Suprapubic skin (tissue), 3 donors: Measurements from ENCODE around the gene ABHD2.

Experiments used
- POLR2A ChIP-seq, 2 donors: fragments of 450-650 bp; IDR thresholded peaks; one replicate each; pipeline ENCODE4 v1.6.1; 2017; ENCODE audit warnings: antibody characterized with exemption in 2 of 2, mild to moderate bottlenecking in 2 of 2, moderate library complexity in 2 of 2
- TF ChIP-seq, protein P1 (sequence below), 2 donors: fragments of 200-600 bp in 1 of 2; fragments of 450-650 bp in 1 of 2; sonication (generic) in 1 of 2; IDR thresholded peaks; one replicate each; pipeline ENCODE4 v1.5.1; 2016 to 2019; ENCODE audit warnings: antibody characterized with exemption in 2 of 2, mild to moderate bottlenecking in 1 of 2, moderate library complexity in 1 of 2

DNA sequence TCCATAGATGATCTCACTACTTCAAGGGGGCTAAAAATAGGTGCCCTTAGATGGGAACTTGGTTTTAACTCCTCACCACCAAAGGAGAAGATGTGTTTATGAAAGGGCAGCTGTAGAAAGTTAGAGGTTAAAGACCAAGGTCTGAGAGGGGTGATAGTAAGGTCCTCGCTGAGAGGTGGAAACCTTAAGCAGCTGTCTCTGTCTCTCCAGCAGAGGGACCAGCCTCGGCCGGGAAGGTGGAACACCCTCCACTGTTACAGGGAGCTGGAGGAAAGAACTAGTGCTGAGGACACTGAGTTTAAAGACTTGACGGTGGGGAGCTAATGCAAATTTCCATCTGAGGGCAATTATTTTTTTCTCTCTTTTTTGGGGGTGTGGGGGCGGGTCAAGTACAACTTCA is 142.0 kb downstream of the ABHD2 start:
- TF ChIP-seq POLR2A (IDR thresholded peaks at IDR 0.05) = no peak
- TF ChIP-seq, protein P1, sequence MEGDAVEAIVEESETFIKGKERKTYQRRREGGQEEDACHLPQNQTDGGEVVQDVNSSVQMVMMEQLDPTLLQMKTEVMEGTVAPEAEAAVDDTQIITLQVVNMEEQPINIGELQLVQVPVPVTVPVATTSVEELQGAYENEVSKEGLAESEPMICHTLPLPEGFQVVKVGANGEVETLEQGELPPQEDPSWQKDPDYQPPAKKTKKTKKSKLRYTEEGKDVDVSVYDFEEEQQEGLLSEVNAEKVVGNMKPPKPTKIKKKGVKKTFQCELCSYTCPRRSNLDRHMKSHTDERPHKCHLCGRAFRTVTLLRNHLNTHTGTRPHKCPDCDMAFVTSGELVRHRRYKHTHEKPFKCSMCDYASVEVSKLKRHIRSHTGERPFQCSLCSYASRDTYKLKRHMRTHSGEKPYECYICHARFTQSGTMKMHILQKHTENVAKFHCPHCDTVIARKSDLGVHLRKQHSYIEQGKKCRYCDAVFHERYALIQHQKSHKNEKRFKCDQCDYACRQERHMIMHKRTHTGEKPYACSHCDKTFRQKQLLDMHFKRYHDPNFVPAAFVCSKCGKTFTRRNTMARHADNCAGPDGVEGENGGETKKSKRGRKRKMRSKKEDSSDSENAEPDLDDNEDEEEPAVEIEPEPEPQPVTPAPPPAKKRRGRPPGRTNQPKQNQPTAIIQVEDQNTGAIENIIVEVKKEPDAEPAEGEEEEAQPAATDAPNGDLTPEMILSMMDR (IDR thresholded peaks at IDR 0.05) = no peak
